ENCODE measurements around the gene DTNBP1.

The DTNBP1 gene

GRCh38 chr6:15662326-15663129 is at the start of gene DTNBP1:
DTNBP1 (minus strand) TSS chr6:15663028; CDS start chr6:15662869, 159 bp downstream.
- no peak within 1 kb of the TSS for H3K27ac ChIP-seq (ENCODE audit: low read length)

GRCh38 chr6:15709651-15710269 is 46.9 kb upstream of the DTNBP1 start:
- no peak overlapping the region for H3K9ac ChIP-seq (ENCODE audit: low read depth, low read length)
- no peak overlapping the region for H3K4me3 ChIP-seq (ENCODE audit: low read length)
- no peaks in the 10 kb centered on the region for H3K36me3 ChIP-seq (ENCODE audit: insufficient read depth, low read depth, low read length)

More at GRCh38 chr6:15662326-15663129, at the start of gene DTNBP1:
- peaks cover 32% of the 10 kb centered on the region for H3K27me3 ChIP-seq (ENCODE audit: insufficient read depth, low read length)
- no peaks in the 10 kb centered on the region for H3K9me3 ChIP-seq (ENCODE audit: insufficient read depth, low read depth, low read length)
- H3K9ac ChIP-seq (ENCODE audit: low read depth, low read length): peak within 1 kb of the TSS; percentile 69; the same call in 1 of the 2 replicates
- 0 out of 2 replicates have a peak, but pooled peaks cover 3% of the 10 kb centered on the region for H3K36me3 ChIP-seq (ENCODE audit: insufficient read depth, low read depth, low read length)
- H3K4me3 ChIP-seq (ENCODE audit: low read length): peak within 1 kb of the TSS; percentile 78
- H3K4me1 ChIP-seq (ENCODE audit: insufficient read depth, low read length): peaks cover 17% of the 10 kb centered on the region

GRCh38 chr6:15708231-15708630 is 45.4 kb upstream of the DTNBP1 start:
- no peak overlapping the region for H3K9ac ChIP-seq (ENCODE audit: low read depth, low read length)
- no peaks in the 10 kb centered on the region for H3K27me3 ChIP-seq (ENCODE audit: insufficient read depth, low read length)
- peaks cover 3% of the 10 kb centered on the region; the same call in 1 of the 2 replicates for H3K9me3 ChIP-seq (ENCODE audit: insufficient read depth, low read depth, low read length)
- H3K4me3 ChIP-seq (ENCODE audit: low read length): no peak overlapping the region
- no peaks in the 10 kb centered on the region for H3K36me3 ChIP-seq (ENCODE audit: insufficient read depth, low read depth, low read length)
- H3K4me1 ChIP-seq (ENCODE audit: insufficient read depth, low read length): no peaks in the 10 kb centered on the region
- no peak overlapping the region for H3K27ac ChIP-seq (ENCODE audit: low read length)

More at GRCh38 chr6:15709651-15710269, 46.9 kb upstream of the DTNBP1 start:
- Histone ChIP-seq H3K4me1 (ENCODE audit: insufficient read depth, low read length) (no peaks in the 10 kb centered on the region), H3K27ac (ENCODE audit: low read length) (no peak overlapping the region), H3K27me3 (ENCODE audit: insufficient read depth, low read length) (no peaks in the 10 kb centered on the region), H3K9me3 (ENCODE audit: insufficient read depth, low read depth, low read length) (peaks cover 3% of the 10 kb centered on the region; the same call in 1 of the 2 replicates)

GRCh38 chr6:15705981-15706380 is 43.2 kb upstream of the DTNBP1 start:
- Histone ChIP-seq H3K27ac (ENCODE audit: low read length) (no peak overlapping the region), H3K27me3 (ENCODE audit: insufficient read depth, low read length) (no peaks in the 10 kb centered on the region), H3K9me3 (ENCODE audit: insufficient read depth, low read depth, low read length) (peaks cover 3% of the 10 kb centered on the region; the same call in 1 of the 2 replicates), H3K4me3 (ENCODE audit: low read length) (no peak overlapping the region), H3K4me1 (ENCODE audit: insufficient read depth, low read length) (no peaks in the 10 kb centered on the region), H3K36me3 (ENCODE audit: insufficient read depth, low read depth, low read length) (no peaks in the 10 kb centered on the region), H3K9ac (ENCODE audit: low read depth, low read length) (no peak overlapping the region)

GRCh38 chr6:15698471-15698870 is 35.6 kb upstream of the DTNBP1 start:
- Histone ChIP-seq H3K27ac (ENCODE audit: low read length) (no peak overlapping the region), H3K9ac (ENCODE audit: low read depth, low read length) (no peak overlapping the region)

GRCh38 chr6:15697895-15698294 is 35.1 kb upstream of the DTNBP1 start:
- no peaks in the 10 kb centered on the region for H3K9me3 ChIP-seq (ENCODE audit: insufficient read depth, low read depth, low read length)
- no peak overlapping the region for H3K4me3 ChIP-seq (ENCODE audit: low read length)
- H3K4me1 ChIP-seq (ENCODE audit: insufficient read depth, low read length): no peaks in the 10 kb centered on the region
- H3K9ac ChIP-seq (ENCODE audit: low read depth, low read length): no peak overlapping the region
- no peak overlapping the region for H3K27ac ChIP-seq (ENCODE audit: low read length)
- H3K27me3 ChIP-seq (ENCODE audit: insufficient read depth, low read length): no peaks in the 10 kb centered on the region
- H3K36me3 ChIP-seq (ENCODE audit: insufficient read depth, low read depth, low read length): no peaks in the 10 kb centered on the region

More at GRCh38 chr6:15698471-15698870, 35.6 kb upstream of the DTNBP1 start:
- Histone ChIP-seq H3K4me3 (ENCODE audit: low read length) (no peak overlapping the region), H3K27me3 (ENCODE audit: insufficient read depth, low read length) (no peaks in the 10 kb centered on the region), H3K4me1 (ENCODE audit: insufficient read depth, low read length) (no peaks in the 10 kb centered on the region), H3K9me3 (ENCODE audit: insufficient read depth, low read depth, low read length) (peaks cover 3% of the 10 kb centered on the region; the same call in 1 of the 2 replicates), H3K36me3 (ENCODE audit: insufficient read depth, low read depth, low read length) (no peaks in the 10 kb centered on the region)

- Histone ChIP-seq H3K36me3 (ENCODE audit: insufficient read depth, low read depth, low read length) (no peaks in the 10 kb centered on the region), H3K9ac (ENCODE audit: low read depth, low read length) (no peak overlapping the region), H3K27ac (ENCODE audit: low read length) (no peak overlapping the region), H3K27me3 (ENCODE audit: insufficient read depth, low read length) (0 out of 2 replicates have a peak, but pooled peaks cover 4% of the 10 kb centered on the region), H3K4me3 (ENCODE audit: low read length) (no peak overlapping the region), H3K4me1 (ENCODE audit: insufficient read depth, low read length) (no peaks in the 10 kb centered on the region), H3K9me3 (ENCODE audit: insufficient read depth, low read depth, low read length) (no peaks in the 10 kb centered on the region)
These were observed 28.5 kb upstream of the DTNBP1 start for GRCh38 chr6:15691250-15691869.

GRCh38 chr6:15690510-15690909 is 27.7 kb upstream of the DTNBP1 start:
- H3K9me3 ChIP-seq (ENCODE audit: insufficient read depth, low read depth, low read length): no peaks in the 10 kb centered on the region
- no peak overlapping the region for H3K27ac ChIP-seq (ENCODE audit: low read length)
- H3K36me3 ChIP-seq (ENCODE audit: insufficient read depth, low read depth, low read length): no peaks in the 10 kb centered on the region
- 0 out of 2 replicates have a peak, but pooled peaks cover 4% of the 10 kb centered on the region for H3K27me3 ChIP-seq (ENCODE audit: insufficient read depth, low read length)
- H3K9ac ChIP-seq (ENCODE audit: low read depth, low read length): no peak overlapping the region
- no peaks in the 10 kb centered on the region for H3K4me1 ChIP-seq (ENCODE audit: insufficient read depth, low read length)
- H3K4me3 ChIP-seq (ENCODE audit: low read length): no peak overlapping the region

GRCh38 chr6:15689586-15690482 is 27.0 kb upstream of the DTNBP1 start:
- Histone ChIP-seq H3K9ac (ENCODE audit: low read depth, low read length) (no peak overlapping the region), H3K27ac (ENCODE audit: low read length) (no peak overlapping the region), H3K4me3 (ENCODE audit: low read length) (no peak overlapping the region), H3K36me3 (ENCODE audit: insufficient read depth, low read depth, low read length) (no peaks in the 10 kb centered on the region), H3K27me3 (ENCODE audit: insufficient read depth, low read length) (0 out of 2 replicates have a peak, but pooled peaks cover 4% of the 10 kb centered on the region), H3K9me3 (ENCODE audit: insufficient read depth, low read depth, low read length) (no peaks in the 10 kb centered on the region), H3K4me1 (ENCODE audit: insufficient read depth, low read length) (peaks cover 2% of the 10 kb centered on the region; the same call in 1 of the 2 replicates)

GRCh38 chr6:15685619-15686018 is 22.8 kb upstream of the DTNBP1 start:
- Histone ChIP-seq H3K9me3 (ENCODE audit: insufficient read depth, low read depth, low read length) (peaks cover 4% of the 10 kb centered on the region; the same call in 1 of the 2 replicates), H3K4me3 (ENCODE audit: low read length) (no peak overlapping the region), H3K27ac (ENCODE audit: low read length) (no peak overlapping the region), H3K27me3 (ENCODE audit: insufficient read depth, low read length) (no peaks in the 10 kb centered on the region), H3K36me3 (ENCODE audit: insufficient read depth, low read depth, low read length) (no peaks in the 10 kb centered on the region), H3K4me1 (ENCODE audit: insufficient read depth, low read length) (peaks cover 4% of the 10 kb centered on the region; the same call in 1 of the 2 replicates), H3K9ac (ENCODE audit: low read depth, low read length) (no peak overlapping the region)

Data from iPS-20b (cell line).